Measurements from ENCODE around the gene TMPRSS12. TPM values are rescaled to one million over a fixed set of nuclear protein-coding genes. Genes with fewer than 3 reads are reported as not detected.

TMPRSS12 gene
- total RNA-seq, 4 donors from 2014 or later, result 1.4 TPM; not detected in 3

GRCh38 chr12:50913224-50913623 lies 70.5 kb downstream of the TMPRSS12 start:
- intact Hi-C loops (cut with DNase I; ENCODE audit: low total_unique reads), result no loop called here
- WGBS, 2 donors, result 89 to 92% methylated on average over 2 of the region's 2 CpGs
- no peak for TF ChIP-seq POLR2A (IDR thresholded peaks at IDR 0.05)
- no peak for TF ChIP-seq CTCF (IDR thresholded peaks at IDR 0.05)
- no peak overlapping the region for H3K4me3 ChIP-seq (ENCODE audit: low read depth, poor library complexity, severe bottlenecking)
- no peak for DNase-seq (ENCODE audit: low spot score in 2 of 2)

DNA sequence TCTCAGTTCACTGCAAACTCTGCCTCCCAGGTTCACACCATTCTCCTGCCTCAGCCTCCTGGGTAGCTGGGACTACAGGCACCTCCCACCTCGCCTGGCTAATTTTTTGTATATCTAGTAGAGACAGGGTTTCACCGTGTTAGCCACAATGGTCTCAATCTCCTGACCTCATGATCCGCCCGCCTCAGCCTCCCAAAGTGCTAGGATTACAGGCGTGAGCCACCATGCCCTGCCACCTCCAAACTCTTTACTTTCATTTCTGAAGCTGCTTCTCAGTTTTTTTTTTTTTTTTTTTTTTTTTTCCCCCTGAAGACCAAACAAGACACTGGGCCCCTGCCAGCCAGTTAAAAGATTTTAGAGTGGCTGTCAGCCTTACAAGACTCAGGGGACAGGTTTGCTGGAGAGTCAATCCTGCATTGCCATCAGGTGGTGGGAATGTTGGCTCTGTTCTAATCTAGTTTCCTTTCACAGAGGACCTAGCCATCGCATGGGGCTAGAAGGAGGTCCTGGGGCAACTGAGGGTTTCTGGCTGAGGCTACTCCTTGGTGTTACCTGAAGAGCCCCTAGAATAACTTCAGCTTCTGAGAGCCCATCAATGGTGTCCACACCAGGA lies 72.3 kb downstream of the TMPRSS12 start:
- intact Hi-C loops (cut with DNase I; ENCODE audit: low total_unique reads), result no loop called here
- WGBS, 2 donors, result 83 to 85% methylated on average over 6 of the region's 6 CpGs
- no peak for DNase-seq (ENCODE audit: low spot score in 2 of 2)
- no peak overlapping the region for H3K4me3 ChIP-seq (ENCODE audit: low read depth, poor library complexity, severe bottlenecking)
- TF ChIP-seq POLR2A (IDR thresholded peaks at IDR 0.05), result no peak
- no peak for TF ChIP-seq CTCF (IDR thresholded peaks at IDR 0.05)

DNA sequence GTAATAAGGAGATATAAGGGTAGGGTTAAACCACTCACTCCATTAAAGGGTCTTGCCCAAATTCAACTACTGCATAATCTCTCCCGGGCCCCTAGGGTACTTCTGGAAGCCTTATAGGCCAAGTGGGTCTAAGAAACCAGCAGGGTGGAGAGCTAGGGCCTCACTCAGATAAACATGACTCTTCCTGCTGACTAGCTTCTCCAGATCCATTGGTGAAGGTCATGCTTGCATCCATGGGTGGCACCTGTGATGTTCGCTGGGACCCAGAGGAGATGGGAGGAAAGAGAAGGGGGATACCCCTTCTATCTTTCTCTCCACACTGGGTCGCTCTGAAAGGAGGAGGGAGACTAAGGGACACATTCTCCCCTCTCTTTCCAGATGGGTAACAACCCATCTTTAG lies 73.6 kb downstream of the TMPRSS12 start:
- WGBS, 2 donors, result 85 to 86% methylated on average over 3 of the region's 3 CpGs

DNA sequence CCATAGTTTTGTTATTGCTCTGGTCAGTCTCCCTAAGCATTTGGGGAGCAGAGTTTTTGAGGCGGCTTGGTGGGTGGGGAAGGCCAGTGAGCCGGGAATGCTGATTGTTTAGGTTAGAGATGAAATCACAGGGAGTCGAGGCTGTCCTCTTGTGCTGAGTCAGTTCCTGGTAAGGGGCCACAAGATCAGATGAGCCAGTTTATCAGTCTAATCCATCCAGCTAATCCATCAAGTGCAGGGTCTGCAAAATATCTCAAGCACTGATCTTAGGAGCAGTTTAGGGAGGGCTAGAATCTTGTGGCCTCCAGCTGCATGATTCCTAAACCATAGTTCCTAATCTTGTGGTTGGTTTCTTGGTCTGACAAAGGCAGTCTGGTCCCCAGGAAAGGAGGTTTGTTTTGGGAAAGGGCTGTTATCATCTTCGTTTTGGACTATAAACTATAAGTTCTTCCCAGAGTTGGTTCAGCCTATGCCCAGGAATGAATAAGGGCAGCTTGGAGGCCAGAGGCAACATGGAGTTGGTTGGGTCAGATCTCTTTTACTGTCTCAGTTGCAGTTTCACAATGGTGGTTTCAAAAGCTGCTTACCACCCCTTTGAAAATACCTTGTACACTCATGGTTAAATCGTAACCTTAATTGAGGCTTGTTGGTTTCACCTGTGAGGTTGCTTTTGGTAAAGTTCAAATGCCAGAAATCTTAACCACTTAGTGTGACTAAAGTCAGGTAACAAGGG lies 76.0 kb downstream of the TMPRSS12 start:
- H3K4me3 ChIP-seq (ENCODE audit: low read depth, poor library complexity, severe bottlenecking), result no peak overlapping the region
- TF ChIP-seq POLR2A (IDR thresholded peaks at IDR 0.05) (no peak), CTCF (IDR thresholded peaks at IDR 0.05) (no peak)
- DNase-seq (ENCODE audit: low spot score in 2 of 2), result no peak
- intact Hi-C loops (cut with DNase I; ENCODE audit: low total_unique reads), result no loop called here
- 72 to 81% methylated on average over 5 of the region's 5 CpGs for WGBS, 2 donors

More for the DNA sequence above, 73.6 kb downstream of the TMPRSS12 start:
- TF ChIP-seq POLR2A (IDR thresholded peaks at IDR 0.05), result no peak
- TF ChIP-seq CTCF (IDR thresholded peaks at IDR 0.05), result no peak
- intact Hi-C loops (cut with DNase I; ENCODE audit: low total_unique reads), result no loop called here
- DNase-seq (ENCODE audit: low spot score in 2 of 2), result no peak
- no peak overlapping the region for H3K4me3 ChIP-seq (ENCODE audit: low read depth, poor library complexity, severe bottlenecking)

DNA sequence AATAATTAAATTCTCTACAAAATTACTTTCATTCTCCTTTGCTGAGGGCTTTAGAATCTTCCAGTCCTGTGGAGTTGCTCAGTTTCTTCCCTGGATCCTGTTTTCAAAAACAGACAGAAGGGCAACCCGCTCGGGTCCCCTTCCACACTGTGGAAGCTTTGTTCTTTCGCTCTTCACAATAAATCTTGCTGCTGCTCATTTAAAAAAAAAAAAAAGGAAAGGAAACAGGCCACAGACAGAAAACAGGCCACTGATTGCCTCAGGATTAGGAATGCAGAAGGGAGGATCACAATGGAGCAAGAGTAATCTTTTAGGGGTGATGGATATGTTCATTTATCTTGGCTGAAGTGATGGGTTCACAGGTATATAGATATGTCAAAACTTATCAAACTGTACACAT lies 80.1 kb downstream of the TMPRSS12 start:
- no peak overlapping the region for H3K4me3 ChIP-seq (ENCODE audit: low read depth, poor library complexity, severe bottlenecking)
- 6 to 17% methylated on average over 3 of the region's 3 CpGs for WGBS, 2 donors
- intact Hi-C loops (cut with DNase I; ENCODE audit: low total_unique reads), result no loop called here
- DNase-seq (ENCODE audit: low spot score in 2 of 2), result no peak
- TF ChIP-seq POLR2A (IDR thresholded peaks at IDR 0.05) (no peak), CTCF (IDR thresholded peaks at IDR 0.05) (no peak)
